HG03066 (cell line): ENCODE measurements around the gene VWC2.
"Not testable (repeated sequence)": the region's sequence is repeated elsewhere in the genome, so short reads cannot be mapped to it uniquely, and the experiment has no call there.

Source experiments
- ATAC-seq: cut with Tn5 transposase; IDR thresholded peaks from one replicate; pipeline ENCODE4 v1.9.1; 2021; ENCODE audit warnings: low read depth; ENCODE audit not compliant: unreplicated experiment

VWC2 gene

DNA sequence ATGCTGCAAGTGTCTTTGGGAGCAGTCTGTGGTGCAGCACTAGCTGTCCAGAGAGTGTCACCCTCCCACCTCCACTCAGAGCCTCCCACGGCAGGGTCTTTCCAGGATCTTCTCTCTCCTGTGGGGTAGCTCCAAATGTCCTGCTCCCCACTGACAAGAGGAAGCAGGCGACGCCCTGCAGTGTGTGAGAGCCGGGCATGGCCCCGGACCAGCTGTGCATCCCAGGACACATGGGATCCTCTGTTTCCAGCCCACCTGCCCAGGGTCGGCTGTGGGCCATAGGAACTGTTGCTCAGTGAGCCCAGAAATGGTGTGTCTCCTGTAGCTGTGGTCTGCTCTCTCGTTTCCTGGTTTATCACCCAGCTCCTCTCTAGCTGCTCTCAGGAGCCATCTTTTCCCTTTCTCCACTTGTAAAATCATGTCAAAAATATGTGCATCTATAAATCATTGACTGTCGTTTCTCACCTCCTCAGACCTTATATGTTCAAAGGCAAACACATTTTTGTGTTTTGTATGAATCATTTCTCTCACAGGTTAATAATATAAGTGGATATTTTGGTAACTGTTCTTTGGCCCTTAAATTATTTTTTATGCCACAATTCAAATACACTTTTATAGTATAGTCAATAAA is 74.9 kb downstream of the VWC2 start:
- ATAC-seq, result no peak

DNA sequence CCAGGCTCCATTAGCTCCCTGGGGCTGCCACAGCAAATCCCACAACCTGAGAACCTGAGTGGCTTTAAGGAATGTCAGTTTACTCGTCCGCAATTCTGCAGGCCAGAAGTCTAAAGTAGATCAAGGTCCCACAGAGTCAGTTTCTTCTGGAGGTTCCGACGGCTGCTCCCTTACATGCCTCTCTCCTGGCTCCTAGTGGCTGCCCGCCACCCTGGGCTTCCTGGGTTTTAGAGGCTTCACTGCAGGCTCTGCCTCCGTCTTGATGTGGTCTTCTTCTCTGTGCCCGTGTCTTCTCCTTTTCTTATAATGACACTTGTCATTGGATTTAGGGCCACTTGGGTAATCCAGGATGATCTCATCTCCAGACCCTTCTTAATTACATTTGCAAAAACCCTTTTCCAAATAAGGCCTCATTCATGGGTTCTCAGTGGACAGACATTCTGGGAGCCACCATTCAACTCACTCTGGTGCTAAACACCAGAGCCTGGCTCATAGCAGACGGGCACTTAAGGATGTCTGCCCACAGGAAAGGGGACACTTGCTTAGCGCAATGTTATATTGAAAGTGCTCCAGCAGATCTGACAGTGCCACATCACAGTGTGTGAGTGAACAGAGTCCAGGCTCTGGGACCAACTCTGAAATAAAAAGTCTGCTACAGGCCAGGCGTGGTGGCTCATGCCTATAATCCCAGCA is 77.6 kb downstream of the VWC2 start:
- ATAC-seq, result no peak

DNA sequence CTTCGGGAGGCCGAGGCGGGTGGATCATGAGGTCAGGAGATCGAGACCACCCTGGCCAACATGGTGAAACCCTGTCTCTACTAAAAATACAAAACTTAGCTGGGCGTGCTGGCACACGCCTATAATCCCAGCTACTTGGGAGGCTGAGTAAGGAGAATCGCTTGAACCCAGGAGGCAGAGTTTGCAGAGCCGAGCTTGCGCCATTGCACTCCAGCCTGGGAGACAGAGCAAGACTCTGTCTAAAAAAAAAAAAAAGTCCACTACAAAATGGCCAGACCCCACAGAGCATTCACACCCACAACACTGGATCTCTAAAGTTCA is 78.1 kb downstream of the VWC2 start:
- ATAC-seq, result not testable (repeated sequence)

DNA sequence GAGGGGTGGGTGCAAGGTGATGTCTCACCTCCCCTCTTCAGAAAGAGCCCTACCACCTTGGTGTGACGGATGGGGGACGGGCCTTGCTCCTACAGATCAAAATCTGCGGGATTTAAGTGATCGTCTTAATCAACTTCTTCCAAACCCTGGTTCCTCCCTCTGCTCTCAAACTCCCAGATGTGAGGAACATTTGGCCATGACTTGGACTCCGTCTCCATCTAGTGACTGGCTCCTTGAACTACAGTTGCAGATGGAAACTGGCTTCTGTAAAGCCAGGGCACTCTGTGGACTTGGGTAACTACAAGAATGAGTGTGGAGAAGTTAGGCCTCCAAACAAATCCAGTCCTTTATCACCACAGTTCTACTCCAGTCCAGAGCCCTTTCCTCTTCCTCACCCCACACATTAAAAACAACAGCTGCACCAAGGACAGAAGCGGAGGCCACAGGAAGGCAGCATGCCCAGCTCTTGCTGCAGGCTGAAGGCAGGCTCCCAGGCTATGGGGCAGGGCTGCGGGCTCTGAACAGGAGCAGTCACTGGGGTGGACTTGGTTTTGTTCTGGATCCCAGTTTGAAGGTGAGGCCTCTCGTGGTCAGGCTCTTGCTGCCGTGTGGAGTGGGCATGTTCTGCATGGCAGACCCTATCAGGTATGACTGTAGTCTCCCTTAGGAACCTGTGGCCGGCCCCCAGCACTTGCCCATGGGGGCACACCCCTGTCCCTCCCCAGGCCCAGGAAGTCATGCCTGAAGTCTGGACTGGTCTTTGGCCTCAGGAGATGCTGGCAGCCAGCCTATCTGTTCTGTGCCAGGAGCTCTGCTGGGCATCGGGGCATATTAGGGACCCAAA is 79.4 kb downstream of the VWC2 start:
- ATAC-seq, result peak; percentile 85

DNA sequence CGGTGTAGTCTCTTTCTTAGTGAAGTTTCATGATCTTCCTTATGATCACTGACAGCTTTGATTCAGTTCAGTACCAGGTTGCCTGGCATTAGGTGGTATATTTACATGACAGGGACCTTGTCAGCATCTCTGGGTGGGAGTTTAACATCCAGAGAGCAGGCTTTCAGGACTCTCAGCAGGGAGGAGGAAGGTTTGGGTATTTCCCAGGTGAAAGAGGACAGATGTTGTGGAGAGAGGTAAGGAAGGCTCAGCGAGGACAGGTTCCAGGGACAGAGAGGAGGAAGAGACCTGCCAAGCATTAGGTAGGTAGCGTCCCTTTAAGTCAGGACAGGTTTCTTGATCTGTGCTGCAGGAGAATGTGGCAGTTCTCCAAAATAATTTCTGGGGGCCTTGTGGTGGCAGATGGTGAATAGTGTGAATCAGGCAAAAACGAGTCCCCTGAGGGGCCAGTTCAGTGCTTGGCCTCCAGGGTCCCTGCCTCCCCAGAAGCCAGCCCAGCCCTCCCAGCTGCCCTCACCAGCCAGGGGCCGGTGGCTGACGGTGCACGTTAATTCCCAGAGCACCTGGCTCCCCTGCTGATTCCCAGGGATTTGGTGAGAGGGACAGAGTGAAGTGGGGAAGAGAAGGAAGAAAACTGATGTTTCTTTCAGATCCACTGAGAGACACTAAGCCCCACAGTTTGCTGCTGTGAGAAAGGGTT is 82.0 kb downstream of the VWC2 start:
- ATAC-seq, result no peak

DNA sequence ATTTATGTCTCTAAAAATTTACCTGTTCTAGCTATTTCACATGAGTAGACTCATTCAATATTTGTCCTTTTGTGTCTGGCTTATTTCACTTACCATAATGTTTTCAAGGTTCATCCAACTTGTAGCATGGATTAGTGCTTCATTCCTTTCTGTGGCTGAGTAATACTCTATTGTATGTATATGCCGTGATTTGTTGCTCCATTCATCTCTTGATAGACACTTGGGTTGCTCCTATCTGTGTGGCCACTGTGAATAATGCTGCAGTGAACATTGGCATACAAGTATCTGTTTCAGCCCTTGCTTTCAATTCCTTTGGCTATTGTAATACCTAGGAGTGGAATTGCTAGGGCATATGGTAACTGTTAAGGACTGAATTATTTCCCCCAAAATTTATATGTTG is 86.9 kb downstream of the VWC2 start:
- no peak for ATAC-seq

DNA sequence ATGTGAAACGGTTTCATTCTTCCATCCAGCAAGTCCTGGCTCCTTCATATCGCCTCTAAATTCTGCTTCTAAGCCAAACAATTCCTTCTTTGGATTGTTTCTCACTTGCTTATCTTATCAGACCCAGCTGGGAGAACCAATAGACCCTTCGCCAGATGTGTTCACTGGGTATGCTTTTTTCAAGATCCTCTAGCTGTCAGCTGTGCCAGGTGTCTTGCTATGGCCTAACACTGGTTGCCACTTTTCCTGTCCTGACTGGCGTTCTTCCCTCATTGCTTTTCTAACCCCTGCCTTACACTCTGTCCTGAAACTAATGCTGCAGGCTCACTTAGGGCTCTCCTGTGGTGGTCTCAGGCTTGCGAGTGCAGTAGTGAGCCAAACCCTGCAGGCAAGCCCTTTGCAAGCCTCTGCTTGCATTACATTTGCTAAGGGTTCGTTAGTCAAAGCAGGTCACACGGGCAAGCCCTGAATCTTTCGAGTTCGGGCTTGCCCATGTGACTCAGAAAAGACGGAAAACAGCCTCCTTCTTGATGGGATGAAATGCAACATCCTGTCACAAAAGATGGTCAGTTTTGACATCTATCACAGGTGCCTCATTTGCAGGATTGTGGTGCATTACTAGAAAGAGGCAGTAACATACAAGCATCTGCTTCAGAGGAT is 92.8 kb downstream of the VWC2 start:
- ATAC-seq, result no peak

DNA sequence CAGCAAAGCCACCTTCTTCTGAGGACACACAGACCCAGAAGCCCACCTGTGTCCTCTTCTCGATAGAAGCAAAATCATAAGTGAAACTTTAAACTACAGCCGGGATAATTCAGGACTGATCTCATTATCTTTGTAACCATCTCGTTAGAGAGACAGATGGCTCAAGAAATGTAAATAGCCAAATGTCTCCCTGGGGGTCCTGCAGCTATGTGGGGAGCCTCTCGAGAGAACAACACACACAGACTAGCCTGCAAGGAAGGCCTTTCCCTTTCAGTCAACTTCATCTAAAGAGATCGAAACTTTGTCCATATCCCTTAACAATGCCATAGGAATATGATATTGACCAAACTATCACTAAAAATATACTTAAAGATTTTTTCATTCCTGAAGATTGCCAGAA is 93.5 kb downstream of the VWC2 start:
- no peak for ATAC-seq

DNA sequence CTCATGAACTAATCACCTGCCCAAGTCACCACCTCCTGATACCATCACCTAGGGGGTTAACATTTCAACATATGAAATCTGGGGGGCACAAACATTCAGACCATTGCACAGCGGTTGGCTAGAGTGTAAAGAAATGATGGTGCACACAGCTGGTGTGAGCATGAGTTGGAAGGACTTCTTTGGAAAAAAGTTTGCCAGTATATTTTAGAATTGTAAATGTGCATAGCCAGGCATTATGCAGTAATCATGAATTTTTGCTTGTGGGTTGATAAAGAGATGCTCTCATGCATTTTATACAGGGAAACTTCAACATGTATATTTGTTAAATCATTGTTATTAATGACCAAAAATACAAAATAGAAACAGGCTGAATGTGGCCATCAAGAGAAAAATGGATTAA is 100.0 kb downstream of the VWC2 start:
- no peak for ATAC-seq

DNA sequence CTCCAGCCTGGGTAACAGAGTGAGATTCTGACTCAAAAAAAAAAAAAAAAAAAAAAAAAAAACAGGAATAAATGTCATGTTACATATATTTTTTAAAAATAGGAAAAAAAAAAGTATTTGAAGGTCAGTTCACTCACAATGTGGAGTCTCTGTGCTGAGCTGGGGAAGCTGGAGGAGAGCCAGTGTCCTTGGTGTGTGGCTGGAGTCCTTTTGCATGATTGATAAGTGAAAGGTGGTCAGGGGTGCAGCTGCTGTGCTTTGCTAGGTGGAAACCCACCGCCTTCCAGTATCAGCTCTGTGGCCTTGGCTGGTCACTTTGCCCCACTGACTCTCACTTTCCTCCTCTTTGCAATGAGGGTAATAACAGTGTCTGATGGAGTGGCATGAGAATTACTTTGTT is 101.9 kb downstream of the VWC2 start:
- no peak for ATAC-seq

DNA sequence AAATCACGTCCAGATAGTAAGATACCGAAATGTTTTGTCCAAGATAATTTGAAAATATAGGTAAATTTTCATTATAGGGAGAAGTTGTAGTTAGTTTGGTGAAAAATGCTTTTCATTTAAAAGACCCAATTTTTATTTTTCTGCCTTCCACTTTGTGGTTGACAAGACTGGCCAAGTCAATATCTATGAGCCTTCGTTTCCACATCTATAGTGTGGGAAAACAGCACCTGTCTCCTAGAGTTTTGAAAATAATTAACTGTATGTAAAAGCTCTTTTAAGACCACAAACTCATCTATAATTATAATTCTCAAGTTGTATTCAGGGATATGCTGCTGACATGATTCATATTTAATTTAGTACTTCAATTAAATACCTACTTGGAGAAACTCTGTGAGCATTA is 102.8 kb downstream of the VWC2 start:
- ATAC-seq, result no peak

DNA sequence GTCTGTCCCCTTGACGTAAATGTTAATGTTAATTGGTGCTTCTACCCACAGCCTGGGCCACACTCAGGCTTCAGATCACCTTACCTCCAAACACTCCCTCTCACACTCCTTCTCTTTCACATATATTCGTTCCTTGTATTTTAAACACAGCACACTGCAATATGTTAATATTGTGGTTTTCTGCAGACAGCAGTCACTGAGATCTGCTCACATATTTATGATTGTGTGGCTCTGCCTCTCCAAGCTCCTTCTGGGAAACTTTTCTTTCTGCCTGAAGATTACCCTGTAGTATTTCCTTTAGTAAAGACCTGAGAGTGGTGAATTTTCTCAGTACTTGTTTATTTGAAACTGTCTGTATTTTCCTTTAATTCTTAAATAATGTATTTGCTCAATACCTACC is 104.7 kb downstream of the VWC2 start:
- ATAC-seq, result no peak

DNA sequence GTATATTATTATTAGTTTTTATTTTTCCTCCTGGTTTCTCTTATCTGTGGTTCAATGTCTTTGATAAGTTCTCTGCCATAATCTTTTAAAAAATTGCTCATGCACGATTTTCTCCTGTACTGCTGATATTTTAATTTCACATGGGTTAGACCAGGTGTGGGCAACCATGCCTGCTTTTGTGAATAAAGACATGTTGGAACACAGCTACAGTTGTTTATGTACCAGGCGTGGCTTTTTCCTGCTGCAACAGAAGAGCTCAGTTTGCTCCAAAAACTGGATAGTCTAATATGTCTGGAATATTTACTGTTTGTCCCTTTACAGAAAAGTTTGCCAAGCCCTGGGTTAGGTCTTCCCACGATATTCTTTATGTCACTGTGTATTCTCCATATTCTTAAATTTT is 105.2 kb downstream of the VWC2 start:
- no peak for ATAC-seq

DNA sequence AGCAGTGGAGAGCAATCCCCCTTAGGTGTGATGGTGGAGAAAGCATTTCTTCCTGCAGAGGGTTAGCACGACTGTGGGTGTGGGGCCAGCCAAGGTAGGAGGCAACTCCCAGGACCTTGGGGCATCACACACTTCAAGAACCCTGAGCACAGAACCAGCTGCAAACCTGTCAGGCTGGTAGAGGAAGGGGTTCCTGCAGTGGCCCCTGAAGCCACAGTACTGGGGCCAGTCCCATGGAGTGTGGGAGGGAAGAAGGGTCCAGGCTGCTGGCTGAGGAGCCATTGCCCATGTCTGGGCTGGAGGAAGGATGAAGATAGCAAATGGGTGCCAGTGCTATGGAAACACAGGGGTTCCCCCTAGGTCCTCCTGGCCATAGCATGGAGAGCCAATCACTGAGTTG is 110.5 kb downstream of the VWC2 start:
- no peak for ATAC-seq

DNA sequence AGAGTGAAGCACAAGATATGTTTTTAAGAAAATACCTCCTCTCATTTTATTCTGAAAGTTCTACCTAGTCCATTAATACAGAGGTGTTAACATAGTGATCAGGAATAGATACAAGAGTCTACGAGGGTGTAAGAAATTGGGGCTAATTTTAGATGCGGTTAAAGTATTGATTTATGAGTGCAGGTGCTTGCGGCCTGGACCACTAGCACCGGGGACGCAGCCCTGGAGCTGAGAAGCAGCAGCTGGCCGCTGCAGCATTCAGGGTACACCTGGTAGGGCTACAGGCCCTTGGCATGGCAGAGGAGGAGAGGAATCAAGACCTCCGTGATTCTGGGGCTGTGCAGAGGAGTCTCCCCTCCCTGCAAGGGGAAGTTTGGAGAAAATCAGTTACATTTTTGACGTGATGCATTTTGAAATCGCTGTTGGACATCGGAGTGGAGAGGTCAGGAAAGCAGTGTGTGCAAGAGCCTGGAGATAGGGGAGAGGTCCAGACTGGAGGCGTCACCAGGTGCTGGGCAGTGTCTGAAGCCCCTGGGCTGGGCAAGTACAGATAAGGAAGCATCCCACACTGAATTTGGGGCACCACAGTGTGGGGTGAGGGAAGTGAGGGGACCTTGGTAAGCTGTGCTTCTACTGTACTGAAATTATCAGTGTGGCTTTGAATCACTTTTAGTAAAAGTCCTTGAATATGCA is 112.3 kb downstream of the VWC2 start:
- ATAC-seq, result no peak

DNA sequence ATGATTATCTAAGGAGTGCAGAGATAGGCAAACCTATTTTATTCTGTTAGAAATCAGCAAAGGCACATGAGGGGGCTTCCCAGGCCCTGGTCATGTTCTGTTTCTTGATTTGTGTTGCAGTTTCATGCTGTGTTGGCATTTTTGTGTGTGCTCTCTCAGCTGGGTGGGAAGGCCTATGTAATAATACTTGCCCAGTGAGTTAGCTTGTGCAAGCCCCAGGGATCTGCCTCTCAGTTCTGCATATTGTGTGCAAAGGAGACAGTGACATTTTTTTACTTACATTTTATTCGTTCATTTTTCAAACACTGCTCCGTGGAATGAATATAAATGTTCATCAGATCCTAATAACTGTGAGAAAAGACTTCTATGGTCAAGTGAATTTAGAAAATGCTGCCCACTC is 119.0 kb downstream of the VWC2 start:
- no peak for ATAC-seq

DNA sequence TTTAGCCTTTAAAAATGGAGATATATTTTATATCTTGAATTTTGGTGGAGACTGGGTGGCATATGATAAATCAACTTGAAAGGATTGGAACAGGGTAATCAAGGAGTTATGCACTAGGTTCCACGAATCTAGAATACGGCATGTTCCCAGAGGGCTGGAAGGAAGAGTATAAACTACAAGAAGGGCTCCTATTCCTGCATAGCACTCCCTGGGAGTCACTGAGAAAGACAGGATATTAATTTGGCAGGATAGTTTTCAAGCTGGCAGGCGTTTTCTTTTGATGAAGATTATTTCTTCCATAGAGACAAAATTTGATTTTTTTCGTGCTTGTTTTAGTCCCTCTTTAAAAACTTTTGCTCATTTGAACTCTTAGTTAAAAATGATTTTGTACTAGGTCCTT is 119.7 kb downstream of the VWC2 start:
- no peak for ATAC-seq

DNA sequence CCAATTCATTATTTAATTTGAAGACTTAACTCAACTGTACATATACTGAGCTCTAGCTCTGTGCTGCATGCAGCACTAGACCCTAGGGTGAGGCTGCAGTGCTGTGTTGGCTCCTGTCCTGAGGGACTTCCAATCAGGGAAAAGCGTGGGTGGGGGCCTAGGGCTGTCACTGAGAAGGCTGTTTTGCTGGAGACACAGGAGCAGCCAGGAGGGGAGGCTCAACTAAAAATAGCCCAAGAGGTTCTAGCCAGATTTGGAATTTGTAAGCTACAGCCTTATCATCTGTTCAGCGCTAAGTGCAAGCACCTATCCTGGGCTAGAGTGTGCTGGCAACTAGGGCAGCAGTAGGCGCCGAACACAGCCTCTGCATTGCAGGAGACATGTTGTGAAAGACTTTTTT is 121.1 kb downstream of the VWC2 start:
- ATAC-seq, result no peak

DNA sequence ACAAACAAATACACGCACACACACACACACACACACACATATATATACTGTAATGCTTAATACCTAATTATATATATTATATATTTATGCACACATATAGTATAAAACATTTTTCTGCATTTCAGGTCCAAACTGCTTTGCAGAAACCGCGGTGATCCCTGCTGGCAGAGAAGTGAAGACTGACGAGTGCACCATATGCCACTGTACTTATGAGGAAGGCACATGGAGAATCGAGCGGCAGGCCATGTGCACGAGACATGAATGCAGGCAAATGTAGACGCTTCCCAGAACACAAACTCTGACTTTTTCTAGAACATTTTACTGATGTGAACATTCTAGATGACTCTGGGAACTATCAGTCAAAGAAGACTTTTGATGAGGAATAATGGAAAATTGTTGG is 138.5 kb downstream of the VWC2 start:
- no peak for ATAC-seq

DNA sequence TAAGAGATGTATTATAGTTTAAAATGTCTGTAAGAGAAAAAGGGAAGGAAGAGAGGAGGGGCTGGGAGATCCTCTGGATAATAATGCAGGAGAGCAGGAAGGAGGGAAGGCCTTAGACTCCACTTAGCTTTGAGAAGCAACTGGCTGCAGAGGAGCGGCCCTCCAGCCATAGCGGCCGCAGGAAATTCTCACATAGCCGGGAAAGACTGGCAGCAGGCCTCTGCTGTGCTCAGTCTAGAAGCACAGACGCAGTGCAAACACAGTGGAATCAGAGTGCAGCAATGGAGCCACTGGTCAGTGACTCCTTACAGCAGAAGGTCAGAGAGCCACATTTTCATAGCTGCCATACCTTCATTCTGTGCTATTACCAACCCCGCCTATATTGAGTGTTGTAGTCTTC is 153.3 kb downstream of the VWC2 start:
- no peak for ATAC-seq
